Panc1 (cell line): ENCODE results near the gene CYP4F22. TPM values are rescaled to one million over a fixed set of nuclear protein-coding genes. Genes with fewer than 3 reads are reported as not detected.

Experiments
- ATAC-seq: fragments of 200-7000 bp; cut with Tn5 transposase; 2 replicates; pipeline ENCODE4 v1.9.1; 2020; ENCODE audit warnings: mild to moderate bottlenecking, moderate library complexity
- BruUV-seq: library from RNA; stranded (reverse); fragments of 400-500 nt; replicated peaks from 2 replicates; lab custom pipeline; 2021; lab: Mats Ljungman, UMichigan
- CTCF ChIA-PET: fragments of 300-600 bp; sonication (Branson Sonifier 250); formaldehyde crosslinking; loops from one replicate; lab custom pipeline; 2022; ENCODE audit warnings: antibody characterized with exemption; lab: Charles Lee
- POLR2A ChIA-PET: fragments of 300-600 bp; sonication (Branson Sonifier 250); formaldehyde crosslinking; loops from one replicate; lab custom pipeline; 2022; ENCODE audit warnings: antibody characterized with exemption; lab: Charles Lee
- DNase-seq: peaks from one replicate; pipeline ENCODE4 v3.0.0-alpha.2; 2010; ENCODE audit warnings: low read depth, low spot score
- H3K27ac ChIP-seq: 2 replicates; pipeline ENCODE4 v1.5.1; 2011; ENCODE audit warnings: mild to moderate bottlenecking, low read length, inconsistent platforms
- H3K27me3 ChIP-seq: fragments of 200-500 bp; sonication (Bioruptor generic); 2 replicates; pipeline ENCODE4 v1.6.0; 2014; ENCODE audit warnings: low read length, inconsistent platforms; ENCODE audit not compliant: control insufficient read depth, insufficient read depth
- H3K36me3 ChIP-seq: fragments of 200-500 bp; sonication (Bioruptor generic); 2 replicates; pipeline ENCODE4 v1.5.1; 2014; ENCODE audit warnings: inconsistent platforms, mild to moderate bottlenecking, low read length, moderate library complexity; ENCODE audit not compliant: control insufficient read depth, insufficient read depth
- H3K4me1 ChIP-seq: 2 replicates; pipeline ENCODE4 v1.5.1; 2011; ENCODE audit warnings: inconsistent platforms, mild to moderate bottlenecking, low read length, moderate library complexity; ENCODE audit not compliant: control insufficient read depth, insufficient read depth
- H3K4me3 ChIP-seq, 2 experiments: 2 replicates each; pipeline ENCODE4 v1.5.1; 2011 to 2012; ENCODE audit warnings: low read depth in 2 of 2, low read length in 2 of 2, mild to moderate bottlenecking in 2 of 2, inconsistent platforms in 1 of 2, moderate library complexity in 1 of 2
- H3K9me3 ChIP-seq: fragments of 200-500 bp; sonication (Bioruptor generic); 2 replicates; pipeline ENCODE4 v1.5.1; 2014; ENCODE audit warnings: low read depth, mild to moderate bottlenecking, inconsistent platforms, low read length, moderate library complexity; ENCODE audit not compliant: control insufficient read depth, insufficient read depth
- POLR2AphosphoS5 ChIP-seq: IDR thresholded peaks from 2 replicates; pipeline ENCODE4 v1.6.1; 2012; ENCODE audit warnings: mild to moderate bottlenecking, low read depth, low read length, moderate library complexity
- SIN3A ChIP-seq: IDR thresholded peaks from 2 replicates; pipeline ENCODE4 v1.6.1; 2012; ENCODE audit warnings: low read depth, mild to moderate bottlenecking, low read length, moderate library complexity, borderline replicate concordance; ENCODE audit not compliant: insufficient read depth
- TCF7L2 ChIP-seq: IDR thresholded peaks from 2 replicates; pipeline ENCODE4 v1.6.1; 2011; ENCODE audit warnings: mild to moderate bottlenecking, low read depth, low read length, inconsistent platforms
- in situ Hi-C: cut with HindIII; loops from 2 replicates; pipeline ENCODE4 v1.10.0; 2016; ENCODE audit warnings: low sequenced_read_pairs, low pct_unique_long_range_greater_than_20kb
- intact Hi-C: fragments of 100-400 bp; cut with micrococcal nuclease; formaldehyde crosslinking; loops from one replicate; pipeline ENCODE4 v1.10.0; 2022; ENCODE audit not compliant: unreplicated experiment
- total RNA-seq: library from RNA; stranded (reverse); gene quantifications from one replicate; pipeline ENCODE4 v1.2.1, GENCODE V29; 2021; ENCODE audit not compliant: unreplicated experiment
- TF ChIP-seq, protein P1 (sequence below), 2 experiments: IDR thresholded peaks; 2 replicates each; pipeline ENCODE4 v1.6.1; 2011 to 2012; ENCODE audit warnings: low read depth in 2 of 2, control low read depth in 1 of 2, low read length in 1 of 2, mild to moderate bottlenecking in 1 of 2, moderate library complexity in 1 of 2; ENCODE audit not compliant: insufficient read depth in 1 of 2
- TF ChIP-seq, protein P2 (sequence below): fragments of 450-650 bp; IDR thresholded peaks from 2 replicates; pipeline ENCODE4 v1.5.1; 2017; ENCODE audit warnings: mild to moderate bottlenecking

Gene CYP4F22
- total RNA-seq, 1 experiment from 2014 or later: 0.21 TPM

DNA sequence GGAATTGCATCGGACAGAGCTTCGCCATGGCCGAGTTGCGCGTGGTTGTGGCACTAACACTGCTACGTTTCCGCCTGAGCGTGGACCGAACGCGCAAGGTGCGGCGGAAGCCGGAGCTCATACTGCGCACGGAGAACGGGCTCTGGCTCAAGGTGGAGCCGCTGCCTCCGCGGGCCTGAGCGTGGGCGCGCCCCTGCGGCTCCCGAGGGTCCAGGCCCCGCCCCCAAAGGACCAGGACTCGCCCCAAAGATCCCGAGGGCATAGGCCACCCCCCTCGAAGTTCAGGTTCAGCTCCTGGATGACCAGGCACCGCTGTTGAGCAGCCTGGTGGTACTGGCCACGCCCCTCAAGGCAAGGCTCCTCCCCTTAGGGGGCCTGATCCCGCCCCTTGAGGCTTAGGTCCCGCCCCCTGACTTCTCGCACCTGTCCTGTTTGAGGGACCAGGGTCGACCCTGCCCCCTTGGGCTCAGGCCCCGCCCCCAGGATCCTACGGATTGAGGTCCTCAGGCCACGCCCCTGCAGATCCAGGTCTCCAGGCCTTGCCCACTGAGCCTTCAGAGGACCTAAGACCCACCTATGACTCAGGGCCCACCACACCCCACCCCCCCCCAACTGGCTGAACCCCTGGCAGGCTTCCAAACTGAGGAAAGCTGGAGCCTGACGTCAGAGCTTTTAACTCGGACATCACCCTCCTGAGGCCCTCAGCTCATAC, 43.1 kb downstream of the CYP4F22 start:
- no peaks in the 10 kb centered on the region for H3K36me3 ChIP-seq
- BruUV-seq: no TSS peak
- CTCF ChIA-PET: interaction anchor here (0.5 to 0.9 kb wide), 2 partner anchors 72 to 99 kb away, joined by 3 to 6 read pairs; no protein-coding TSS in a partner anchor

DNA sequence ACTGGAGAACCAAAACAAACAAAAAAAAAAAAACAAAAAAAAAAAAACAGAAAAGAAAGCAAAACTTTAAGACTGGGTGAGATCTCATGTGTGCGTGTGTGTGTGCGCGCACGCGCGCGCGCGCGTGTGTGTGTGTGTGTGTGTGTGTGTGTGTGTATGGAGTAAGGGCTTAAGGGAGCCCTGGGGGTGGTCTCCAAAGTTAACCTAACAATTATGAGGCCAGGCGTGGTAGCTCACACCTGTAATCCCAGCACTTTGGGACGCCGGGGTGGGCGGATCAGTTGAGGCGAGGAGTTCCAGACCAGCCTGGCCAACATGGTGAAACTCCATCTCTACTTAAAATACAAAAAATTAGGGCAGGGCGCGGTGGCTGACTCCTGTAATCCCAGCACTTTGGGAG, 46.7 kb downstream of the CYP4F22 start:
- BruUV-seq: no TSS peak
- Histone ChIP-seq H3K4me1 (no peaks in the 10 kb centered on the region), H3K36me3 (no peaks in the 10 kb centered on the region), H3K27me3 (no peaks in the 10 kb centered on the region; the same call in 1 of the 2 replicates), H3K27ac (no peak overlapping the region), H3K9me3 (no peaks in the 10 kb centered on the region), H3K4me3 (peak overlapping the region; percentile 35 to 65)
- TF ChIP-seq TCF7L2 (no peak), POLR2AphosphoS5 (no peak), SIN3A (no peak)
- TF ChIP-seq, protein P1, sequence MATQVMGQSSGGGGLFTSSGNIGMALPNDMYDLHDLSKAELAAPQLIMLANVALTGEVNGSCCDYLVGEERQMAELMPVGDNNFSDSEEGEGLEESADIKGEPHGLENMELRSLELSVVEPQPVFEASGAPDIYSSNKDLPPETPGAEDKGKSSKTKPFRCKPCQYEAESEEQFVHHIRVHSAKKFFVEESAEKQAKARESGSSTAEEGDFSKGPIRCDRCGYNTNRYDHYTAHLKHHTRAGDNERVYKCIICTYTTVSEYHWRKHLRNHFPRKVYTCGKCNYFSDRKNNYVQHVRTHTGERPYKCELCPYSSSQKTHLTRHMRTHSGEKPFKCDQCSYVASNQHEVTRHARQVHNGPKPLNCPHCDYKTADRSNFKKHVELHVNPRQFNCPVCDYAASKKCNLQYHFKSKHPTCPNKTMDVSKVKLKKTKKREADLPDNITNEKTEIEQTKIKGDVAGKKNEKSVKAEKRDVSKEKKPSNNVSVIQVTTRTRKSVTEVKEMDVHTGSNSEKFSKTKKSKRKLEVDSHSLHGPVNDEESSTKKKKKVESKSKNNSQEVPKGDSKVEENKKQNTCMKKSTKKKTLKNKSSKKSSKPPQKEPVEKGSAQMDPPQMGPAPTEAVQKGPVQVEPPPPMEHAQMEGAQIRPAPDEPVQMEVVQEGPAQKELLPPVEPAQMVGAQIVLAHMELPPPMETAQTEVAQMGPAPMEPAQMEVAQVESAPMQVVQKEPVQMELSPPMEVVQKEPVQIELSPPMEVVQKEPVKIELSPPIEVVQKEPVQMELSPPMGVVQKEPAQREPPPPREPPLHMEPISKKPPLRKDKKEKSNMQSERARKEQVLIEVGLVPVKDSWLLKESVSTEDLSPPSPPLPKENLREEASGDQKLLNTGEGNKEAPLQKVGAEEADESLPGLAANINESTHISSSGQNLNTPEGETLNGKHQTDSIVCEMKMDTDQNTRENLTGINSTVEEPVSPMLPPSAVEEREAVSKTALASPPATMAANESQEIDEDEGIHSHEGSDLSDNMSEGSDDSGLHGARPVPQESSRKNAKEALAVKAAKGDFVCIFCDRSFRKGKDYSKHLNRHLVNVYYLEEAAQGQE (IDR thresholded peaks at IDR 0.05; ENCODE audit: insufficient read depth in 1 of 2, low read depth in 2 of 2, low read length in 1 of 2): no peak
- TF ChIP-seq, protein P2, sequence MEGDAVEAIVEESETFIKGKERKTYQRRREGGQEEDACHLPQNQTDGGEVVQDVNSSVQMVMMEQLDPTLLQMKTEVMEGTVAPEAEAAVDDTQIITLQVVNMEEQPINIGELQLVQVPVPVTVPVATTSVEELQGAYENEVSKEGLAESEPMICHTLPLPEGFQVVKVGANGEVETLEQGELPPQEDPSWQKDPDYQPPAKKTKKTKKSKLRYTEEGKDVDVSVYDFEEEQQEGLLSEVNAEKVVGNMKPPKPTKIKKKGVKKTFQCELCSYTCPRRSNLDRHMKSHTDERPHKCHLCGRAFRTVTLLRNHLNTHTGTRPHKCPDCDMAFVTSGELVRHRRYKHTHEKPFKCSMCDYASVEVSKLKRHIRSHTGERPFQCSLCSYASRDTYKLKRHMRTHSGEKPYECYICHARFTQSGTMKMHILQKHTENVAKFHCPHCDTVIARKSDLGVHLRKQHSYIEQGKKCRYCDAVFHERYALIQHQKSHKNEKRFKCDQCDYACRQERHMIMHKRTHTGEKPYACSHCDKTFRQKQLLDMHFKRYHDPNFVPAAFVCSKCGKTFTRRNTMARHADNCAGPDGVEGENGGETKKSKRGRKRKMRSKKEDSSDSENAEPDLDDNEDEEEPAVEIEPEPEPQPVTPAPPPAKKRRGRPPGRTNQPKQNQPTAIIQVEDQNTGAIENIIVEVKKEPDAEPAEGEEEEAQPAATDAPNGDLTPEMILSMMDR: no peak
- DNase-seq: no peak
- no peak for ATAC-seq
- in situ Hi-C loops (no loop called here), intact Hi-C loops (loop anchor here (5.0 to 10.0 kb wide), 2 partner anchors 80 to 138 kb away; partner anchors contain the start of genes AKAP8L and PGLYRP2)
- ChIA-PET CTCF (interaction anchor here (0.7 to 1.4 kb wide), 3 partner anchors 100 to 180 kb away, joined by 3 to 23 read pairs (median 3); partner anchors contain the start of gene AKAP8L), POLR2A (interaction anchor here (0.7 kb wide), 2 partner anchors 9 to 69 kb away, joined by 3 to 6 read pairs; no protein-coding TSS in a partner anchor)

More for the DNA sequence above, 43.1 kb downstream of the CYP4F22 start:
- in situ Hi-C loops (no loop called here), intact Hi-C loops (loop anchor here (10.0 kb wide), 1 partner anchor 77 kb away; the partner anchor contains the start of gene PGLYRP2)
- POLR2A ChIA-PET: no interaction called here
- TF ChIP-seq, protein P1 (IDR thresholded peaks at IDR 0.05; ENCODE audit: insufficient read depth in 1 of 2, low read depth in 2 of 2, low read length in 1 of 2): no peak
- TF ChIP-seq TCF7L2 (no peak), SIN3A (no peak), POLR2AphosphoS5 (no peak)
- TF ChIP-seq, protein P2: no peak
- DNase-seq (no peak), ATAC-seq (peak; percentile 64)
- H3K9me3 ChIP-seq: no peaks in the 10 kb centered on the region
- H3K4me3 ChIP-seq: peak overlapping the region; percentile 45 to 66
- no peaks in the 10 kb centered on the region for H3K27me3 ChIP-seq
- H3K4me1 ChIP-seq: no peaks in the 10 kb centered on the region
- H3K27ac ChIP-seq: no peak overlapping the region
